NCI-H1105 (cell line): ENCODE results near the gene IDH3A.

ENCODE experiments used
- DNase-seq: peaks from one replicate; lab custom pipeline; 2025; lab: John Stamatoyannopoulos, UW

Gene IDH3A

GRCh38 chr15:78149068-78149804 is at the start of gene IDH3A:
Gene IDH3A, plus strand, starts transcription at chr15:78149362. Its CDS starts 42 bp downstream, at chr15:78149404.
- DNase-seq: peak; percentile 86

- no peak for DNase-seq
These were observed 48.3 kb upstream of the IDH3A start for GRCh38 chr15:78100886-78101285.

DNA sequence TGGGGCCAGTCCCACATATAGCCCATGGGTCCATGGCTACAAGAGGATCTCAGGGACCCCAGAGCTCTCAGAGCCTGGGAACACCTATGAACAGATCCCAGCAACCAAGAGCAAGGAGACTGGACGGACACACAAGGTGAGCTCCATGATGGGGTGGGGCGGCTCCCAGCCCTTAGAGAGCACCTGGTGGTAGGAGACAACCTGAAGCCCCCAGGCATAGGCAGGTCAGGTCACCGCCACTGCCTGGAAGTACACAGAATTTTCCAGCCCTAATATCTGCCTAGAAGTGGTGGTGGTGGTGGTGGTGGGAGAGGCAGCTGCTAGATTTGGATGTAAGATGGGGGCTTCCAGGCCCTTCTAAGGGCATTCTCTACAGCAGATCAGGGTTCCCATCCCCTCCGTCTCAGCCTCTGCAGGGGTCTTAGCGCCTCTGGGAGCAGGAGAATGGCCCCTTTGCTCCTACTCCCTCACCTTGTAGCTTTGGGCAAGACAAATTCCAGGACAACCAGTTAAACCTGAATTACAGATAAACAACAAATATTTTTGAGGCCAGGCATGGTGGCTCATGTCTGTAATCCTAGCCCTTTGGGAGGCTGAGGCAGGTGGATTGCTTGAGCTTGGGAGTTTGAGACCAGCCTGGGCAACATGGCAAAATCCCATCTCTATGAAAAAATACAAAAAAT is 47.6 kb upstream of the IDH3A start:
- no peak for DNase-seq

GRCh38 chr15:78102211-78102610 is 47.0 kb upstream of the IDH3A start:
- no peak for DNase-seq

- no peak for DNase-seq
These were observed 46.4 kb upstream of the IDH3A start for GRCh38 chr15:78102741-78103140.

- DNase-seq: no peak
These were observed 45.6 kb upstream of the IDH3A start for GRCh38 chr15:78103406-78104118.

- DNase-seq: no peak
These were observed 45.1 kb upstream of the IDH3A start for GRCh38 chr15:78104119-78104479.

DNA sequence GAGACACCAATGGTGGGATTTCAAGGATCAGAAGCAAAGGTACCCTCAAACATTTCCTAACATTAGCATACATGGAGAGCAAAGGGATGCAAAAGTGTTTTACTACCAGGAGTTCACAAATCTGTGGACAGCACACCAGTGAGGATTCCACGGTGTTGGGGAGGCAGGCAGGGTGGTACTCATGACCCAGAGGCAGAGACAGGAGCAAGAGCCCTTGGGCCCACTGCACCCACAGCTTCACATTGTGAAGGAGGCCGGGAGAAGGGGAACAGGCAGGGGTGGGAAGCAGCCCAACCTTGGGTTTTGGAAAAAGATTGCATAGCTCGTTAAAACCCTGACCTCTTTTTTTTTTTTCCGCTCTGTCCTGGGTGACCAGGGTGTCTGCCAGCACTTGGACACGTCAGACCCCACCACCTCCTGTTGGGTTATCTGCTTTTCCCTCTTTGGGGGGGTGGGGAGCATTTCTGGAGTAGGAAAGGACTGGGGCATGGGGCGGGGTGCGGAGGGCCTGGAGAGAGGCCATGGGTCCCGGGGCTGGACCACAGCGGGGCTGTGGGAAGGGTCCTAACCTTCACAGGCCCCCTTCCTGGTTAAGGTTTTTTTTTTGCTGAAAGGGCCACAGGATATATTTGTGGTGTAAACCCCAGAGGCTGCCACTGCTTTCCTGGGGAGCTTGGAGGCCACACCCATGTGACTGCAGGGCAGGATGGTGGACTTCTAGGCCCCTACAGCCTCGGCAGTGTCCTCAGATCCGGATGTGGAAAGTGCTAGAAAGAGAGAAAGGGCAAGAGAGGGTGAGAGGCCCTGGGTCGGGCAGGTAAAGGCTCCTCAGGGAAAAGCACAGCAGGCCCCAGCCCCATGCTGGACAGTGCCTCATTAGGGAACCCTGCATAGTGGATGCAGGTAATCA is 44.3 kb upstream of the IDH3A start:
- DNase-seq: no peak

- no peak for DNase-seq
These were observed 43.5 kb upstream of the IDH3A start for GRCh38 chr15:78105476-78106241.

- DNase-seq: no peak
These were observed 41.7 kb upstream of the IDH3A start for GRCh38 chr15:78107471-78107870.

DNA sequence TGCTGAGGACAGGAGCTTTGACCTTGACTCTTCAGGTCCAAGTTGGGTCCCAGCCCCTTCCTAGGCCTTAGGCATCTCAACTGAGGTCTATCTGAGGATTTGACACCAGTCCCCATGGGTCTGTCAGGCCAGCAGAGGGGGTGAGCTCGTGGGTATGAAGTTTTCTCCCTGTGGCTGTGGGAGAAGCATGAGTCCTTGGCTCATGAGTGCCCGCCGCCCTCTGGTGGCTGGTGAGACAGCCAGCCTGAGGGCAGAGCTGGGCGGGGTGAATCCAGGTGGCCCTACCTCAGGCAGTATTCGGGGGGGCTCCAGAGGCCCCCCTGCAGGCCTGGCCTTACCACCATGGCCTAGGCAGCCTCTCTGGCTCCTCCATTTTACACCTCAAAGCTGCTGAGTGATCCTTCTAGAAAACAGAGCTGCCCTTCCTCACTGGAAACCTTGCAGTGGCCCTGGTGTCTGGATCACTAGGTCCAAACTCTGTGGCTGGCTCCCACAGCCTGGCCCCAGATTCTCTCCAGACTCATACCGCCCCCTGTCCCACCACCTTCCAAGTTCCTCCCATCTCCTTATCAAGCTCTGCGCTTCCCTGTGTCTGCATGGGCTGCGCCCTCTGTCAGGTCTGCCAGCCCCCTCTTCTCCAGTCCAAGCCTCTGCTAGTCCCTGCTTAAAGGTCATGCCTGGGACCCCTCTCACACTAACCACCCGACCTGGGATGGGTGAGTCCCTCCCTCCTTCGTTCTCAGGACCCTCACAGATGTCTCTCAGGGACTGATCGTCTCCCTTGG is 40.7 kb upstream of the IDH3A start:
- peak; percentile 28 for DNase-seq

DNA sequence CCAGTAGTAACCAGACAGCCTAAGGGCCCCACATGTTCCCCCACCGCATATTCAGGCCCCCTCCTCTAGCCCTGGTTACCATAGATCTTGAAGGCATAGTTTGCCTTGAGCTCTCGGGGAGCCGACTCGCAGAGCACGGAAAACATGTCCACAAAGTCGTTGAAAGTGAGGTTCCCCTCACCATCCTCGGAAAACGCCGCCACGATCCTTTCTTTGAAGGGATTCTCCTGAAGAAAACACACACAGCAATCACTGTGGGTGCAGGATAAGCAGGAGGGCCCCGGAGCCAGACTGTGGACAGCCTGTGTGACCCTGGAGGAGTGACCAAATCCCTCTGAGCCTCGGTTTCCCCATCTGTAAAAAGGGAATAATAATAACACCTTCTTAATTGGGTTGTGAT is 40.0 kb upstream of the IDH3A start:
- DNase-seq: no peak

- DNase-seq: no peak
These were observed 39.1 kb upstream of the IDH3A start for GRCh38 chr15:78110096-78110495.

DNA sequence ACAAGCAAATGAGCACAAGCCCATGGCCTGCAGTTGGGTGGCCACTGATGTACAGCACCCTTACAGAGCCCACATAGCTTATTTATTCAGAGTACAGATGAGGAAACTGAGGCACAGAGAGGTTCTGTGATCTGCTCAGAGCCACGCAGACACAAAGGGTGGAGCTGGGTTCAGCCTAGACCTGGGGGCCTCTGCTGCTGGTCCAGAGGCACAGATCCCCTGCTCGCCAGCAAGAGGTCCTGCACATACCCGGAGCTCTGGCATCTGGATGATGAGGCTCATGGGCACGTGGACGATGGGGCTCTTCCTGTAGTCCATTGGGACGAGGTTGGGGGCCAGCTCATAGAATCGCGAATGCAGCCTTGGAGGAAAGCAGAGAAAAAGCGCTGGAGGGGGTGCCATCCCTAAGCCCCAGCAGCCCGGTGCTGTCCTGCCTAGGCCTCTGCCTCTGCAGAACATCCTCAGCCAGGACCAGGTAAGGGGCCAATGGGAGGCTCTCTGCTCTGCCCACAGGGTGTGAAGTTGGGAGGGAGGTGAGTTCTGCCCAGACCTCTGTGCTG is 38.2 kb upstream of the IDH3A start:
- no peak for DNase-seq

GRCh38 chr15:78111788-78112187 is 37.4 kb upstream of the IDH3A start:
- DNase-seq: no peak

GRCh38 chr15:78112551-78112950 is 36.6 kb upstream of the IDH3A start:
- no peak for DNase-seq

- no peak for DNase-seq
These were observed 28.6 kb upstream of the IDH3A start for GRCh38 chr15:78120523-78120922.

- DNase-seq: no peak
These were observed 23.9 kb upstream of the IDH3A start for GRCh38 chr15:78125267-78125666.

- no peak for DNase-seq
These were observed 21.3 kb upstream of the IDH3A start for GRCh38 chr15:78127882-78128281.

DNA sequence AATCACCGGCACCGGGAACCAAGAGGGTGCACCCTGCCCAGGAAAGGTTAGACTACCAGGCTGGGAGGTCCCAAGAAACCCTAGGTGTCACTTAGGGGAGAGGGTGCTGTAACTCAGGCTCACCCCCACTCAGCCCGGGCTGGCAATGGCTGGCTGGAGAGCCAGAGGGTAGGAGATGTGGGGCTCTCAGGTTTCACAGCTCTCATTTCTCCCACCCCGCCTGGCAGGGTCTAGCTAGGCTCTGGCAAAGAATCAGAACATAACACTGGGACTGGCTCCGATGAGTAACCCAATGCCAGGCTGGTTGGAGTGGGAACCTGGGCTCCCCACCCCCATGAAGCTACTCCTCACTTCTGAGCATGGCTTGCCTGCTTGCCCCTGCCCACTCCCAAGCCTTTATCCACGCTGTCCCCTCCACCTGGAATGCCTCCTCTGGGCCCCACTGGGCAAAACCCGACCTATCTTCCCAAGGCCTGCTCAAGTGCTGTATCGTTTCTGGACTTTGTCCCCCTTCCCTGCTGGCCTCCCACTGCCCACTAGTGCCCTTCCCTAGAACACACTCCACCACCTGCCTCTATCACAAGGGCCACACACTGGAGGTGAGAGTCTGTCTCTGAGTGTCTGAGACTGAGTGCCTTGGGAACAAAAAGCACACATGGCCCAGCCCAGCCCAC is 19.9 kb upstream of the IDH3A start:
- DNase-seq: no peak
